HL-60/S4 treated with phorbol 12-myristate 13-acetate at 8.2 ng/mL for 4 days and 3 days (cell line): ENCODE data around the gene AGAP1.

ENCODE experiments used
- in situ Hi-C: fragments of 300-500 bp; cut with MboI; formaldehyde crosslinking; loops from 2 replicates; pipeline ENCODE4 v1.15.0; 2022; ENCODE audit warnings: low sequenced_read_pairs

AGAP1 gene

GRCh38 chr2:235493775-235494715 lies at the start of gene AGAP1:
Gene AGAP1 (plus strand): TSS chr2:235494043.
- in situ Hi-C loops: no loop called here

- in situ Hi-C loops: no loop called here
These were observed 49.7 kb upstream of the AGAP1 start for GRCh38 chr2:235444101-235444597.

GRCh38 chr2:235445116-235445515 lies 48.7 kb upstream of the AGAP1 start:
- in situ Hi-C loops: no loop called here

- in situ Hi-C loops: no loop called here
These were observed 47.8 kb upstream of the AGAP1 start for GRCh38 chr2:235446082-235446481.

GRCh38 chr2:235447210-235447609 lies 46.6 kb upstream of the AGAP1 start:
- in situ Hi-C loops: no loop called here

- in situ Hi-C loops: no loop called here
These were observed 44.3 kb upstream of the AGAP1 start for GRCh38 chr2:235449568-235449967.

- in situ Hi-C loops: no loop called here
These were observed 40.2 kb upstream of the AGAP1 start for GRCh38 chr2:235453605-235454151.

- in situ Hi-C loops: no loop called here
These were observed 35.0 kb upstream of the AGAP1 start for GRCh38 chr2:235458839-235459273.

GRCh38 chr2:235460548-235461047 lies 33.2 kb upstream of the AGAP1 start:
- in situ Hi-C loops: no loop called here

- in situ Hi-C loops: no loop called here
These were observed 32.0 kb upstream of the AGAP1 start for GRCh38 chr2:235461763-235462414.

GRCh38 chr2:235462415-235462790 lies 31.4 kb upstream of the AGAP1 start:
- in situ Hi-C loops: no loop called here

- in situ Hi-C loops: no loop called here
These were observed 29.9 kb upstream of the AGAP1 start for GRCh38 chr2:235463893-235464292.

- in situ Hi-C loops: no loop called here
These were observed 26.3 kb upstream of the AGAP1 start for GRCh38 chr2:235467588-235467987.

GRCh38 chr2:235468978-235469655 lies 24.7 kb upstream of the AGAP1 start:
- in situ Hi-C loops: no loop called here

GRCh38 chr2:235471186-235471747 lies 22.6 kb upstream of the AGAP1 start:
- in situ Hi-C loops: no loop called here

- in situ Hi-C loops: no loop called here
These were observed 21.4 kb upstream of the AGAP1 start for GRCh38 chr2:235472443-235472842.

- in situ Hi-C loops: no loop called here
These were observed 15.2 kb upstream of the AGAP1 start for GRCh38 chr2:235478609-235479008.

GRCh38 chr2:235479604-235480003 lies 14.2 kb upstream of the AGAP1 start:
- in situ Hi-C loops: no loop called here

- in situ Hi-C loops: no loop called here
These were observed 13.2 kb upstream of the AGAP1 start for GRCh38 chr2:235480614-235481013.

- in situ Hi-C loops: no loop called here
These were observed 10.5 kb upstream of the AGAP1 start for GRCh38 chr2:235483313-235483712.

- in situ Hi-C loops: no loop called here
These were observed 8.5 kb upstream of the AGAP1 start for GRCh38 chr2:235485362-235485761.
